SK-N-SH treated with all-trans-retinoic acid at 6 μM for 48 hours (cell line): Measurements from ENCODE around the gene BFSP2.

Source experiments
- ATAC-seq: fragments of 200-7000 bp; cut with Tn5 transposase; 3 replicates; pipeline ENCODE4 v1.9.1; 2020; ENCODE audit warnings: mild to moderate bottlenecking, moderate library complexity
- ARNTL ChIP-seq: fragments of 450-650 bp; formaldehyde crosslinking; IDR thresholded peaks from 2 replicates; pipeline ENCODE4 v1.5.0; 2020; ENCODE audit warnings: low read depth, mild to moderate bottlenecking, moderate library complexity, borderline replicate concordance
- ESRRG ChIP-seq: fragments of 250-450 bp; sonication (Bioruptor Pico); IDR thresholded peaks from 2 replicates; pipeline ENCODE4 v1.6.1; 2021; ENCODE audit warnings: mild to moderate bottlenecking
- GLIS3 ChIP-seq: fragments of 250-450 bp; sonication (Bioruptor Pico); IDR thresholded peaks from 2 replicates; pipeline ENCODE4 v1.5.0; 2020; ENCODE audit warnings: mild to moderate bottlenecking, moderate library complexity
- ISL1 ChIP-seq: fragments of 250-450 bp; sonication (Bioruptor Pico); IDR thresholded peaks from 2 replicates; pipeline ENCODE4 v2.1.2; 2022; ENCODE audit warnings: mild to moderate bottlenecking, moderate library complexity
- PPARA ChIP-seq: fragments of 250-450 bp; sonication (Bioruptor Pico); IDR thresholded peaks from 2 replicates; pipeline ENCODE4 v1.5.0; 2020; ENCODE audit warnings: mild to moderate bottlenecking, borderline replicate concordance
- SNAI2 ChIP-seq: fragments of 250-450 bp; sonication (Bioruptor Pico); IDR thresholded peaks from 2 replicates; pipeline ENCODE4 v1.5.0; 2020; ENCODE audit warnings: mild to moderate bottlenecking, moderate library complexity
- TCF4 ChIP-seq: fragments of 250-450 bp; sonication (Bioruptor Pico); IDR thresholded peaks from 2 replicates; pipeline ENCODE4 v1.8.0; 2021; ENCODE audit warnings: mild to moderate bottlenecking, moderate library complexity, borderline replicate concordance
- TOX ChIP-seq: fragments of 250-450 bp; sonication (Bioruptor Pico); IDR thresholded peaks from 2 replicates; pipeline ENCODE4 v1.8.0; 2021; ENCODE audit warnings: mild to moderate bottlenecking, moderate library complexity, borderline replicate concordance
- ZC3H10 ChIP-seq: fragments of 250-450 bp; sonication (Bioruptor Pico); IDR thresholded peaks from 2 replicates; pipeline ENCODE4 v1.5.1; 2021; ENCODE audit warnings: mild to moderate bottlenecking, moderate library complexity
- ZFP3 ChIP-seq: fragments of 250-450 bp; sonication (Bioruptor Pico); IDR thresholded peaks from 2 replicates; pipeline ENCODE4 v1.5.0; 2020; ENCODE audit warnings: mild to moderate bottlenecking, moderate library complexity
- ZFP30 ChIP-seq: fragments of 450-650 bp; formaldehyde crosslinking; IDR thresholded peaks from 2 replicates; pipeline ENCODE4 v1.5.0; 2022; ENCODE audit warnings: mild to moderate bottlenecking, moderate library complexity
- ZNF565 ChIP-seq: fragments of 450-650 bp; formaldehyde crosslinking; conservative IDR thresholded peaks from 2 replicates; pipeline ENCODE4 v1.5.0; 2020; ENCODE audit warnings: low read depth, mild to moderate bottlenecking, moderate library complexity
- ZNF70 ChIP-seq: fragments of 450-650 bp; formaldehyde crosslinking; IDR thresholded peaks from 2 replicates; pipeline ENCODE4 v1.5.0; 2020; ENCODE audit warnings: mild to moderate bottlenecking, moderate library complexity
- ZNF8 ChIP-seq: fragments of 450-650 bp; formaldehyde crosslinking; IDR thresholded peaks from 2 replicates; pipeline ENCODE4 v1.5.0; 2020; ENCODE audit warnings: mild to moderate bottlenecking, moderate library complexity
- TF ChIP-seq, protein P1 (sequence below): fragments of 250-450 bp; sonication (Bioruptor Pico); IDR thresholded peaks from 2 replicates; pipeline ENCODE4 v1.5.1; 2020; ENCODE audit warnings: low read depth, mild to moderate bottlenecking, moderate library complexity
- TF ChIP-seq, protein P2 (sequence below): fragments of 250-450 bp; sonication (Bioruptor Pico); IDR thresholded peaks from 2 replicates; pipeline ENCODE4 v1.5.1; 2021; ENCODE audit warnings: mild to moderate bottlenecking, moderate library complexity
- TF ChIP-seq, protein P3 (sequence below): fragments of 250-450 bp; sonication (Bioruptor Pico); IDR thresholded peaks from 2 replicates; pipeline ENCODE4 v1.8.0; 2020; ENCODE audit warnings: mild to moderate bottlenecking, moderate library complexity, borderline replicate concordance
- TF ChIP-seq, protein P4 (sequence below): fragments of 250-450 bp; sonication (Bioruptor Pico); IDR thresholded peaks from 2 replicates; pipeline ENCODE4 v1.8.0; 2021; ENCODE audit warnings: low read depth, mild to moderate bottlenecking, moderate library complexity, borderline replicate concordance
- TF ChIP-seq, protein P5 (sequence below): fragments of 250-450 bp; sonication (Bioruptor Pico); IDR thresholded peaks from 2 replicates; pipeline ENCODE4 v1.5.0; 2020; ENCODE audit warnings: mild to moderate bottlenecking, moderate library complexity

Gene BFSP2

DNA sequence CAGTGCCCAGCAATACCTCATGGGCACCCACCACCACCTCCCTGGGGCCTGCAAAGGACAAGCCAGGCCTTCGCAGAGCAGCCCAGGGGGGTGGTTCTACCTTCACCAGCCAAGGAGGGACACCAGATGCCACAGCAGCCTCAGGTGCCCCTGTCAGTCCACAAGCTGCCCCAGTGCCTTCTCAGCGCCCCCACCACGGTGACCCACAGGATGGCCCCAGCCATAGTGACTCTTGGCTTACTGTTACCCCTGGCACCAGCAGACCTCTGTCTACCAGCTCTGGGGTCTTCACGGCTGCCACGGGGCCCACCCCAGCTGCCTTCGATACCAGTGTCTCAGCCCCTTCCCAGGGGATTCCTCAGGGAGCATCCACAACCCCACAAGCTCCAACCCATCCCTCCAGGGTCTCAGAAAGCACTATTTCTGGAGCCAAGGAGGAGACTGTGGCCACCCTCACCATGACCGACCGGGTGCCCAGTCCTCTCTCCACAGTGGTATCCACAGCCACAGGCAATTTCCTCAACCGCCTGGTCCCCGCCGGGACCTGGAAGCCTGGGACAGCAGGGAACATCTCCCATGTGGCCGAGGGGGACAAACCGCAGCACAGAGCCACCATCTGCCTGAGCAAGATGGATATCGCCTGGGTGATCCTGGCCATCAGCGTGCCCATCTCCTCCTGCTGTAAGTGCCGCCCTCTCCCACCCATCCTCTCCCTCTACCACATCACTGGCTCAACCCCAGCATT is 19.2 kb upstream of the BFSP2 start:
- no peak for ATAC-seq
- no peak for TF ChIP-seq ZFP30 (CRISPR knock-in tag)
- no peak for TF ChIP-seq ZNF70
- no peak for TF ChIP-seq PPARA
- TF ChIP-seq, protein P1, sequence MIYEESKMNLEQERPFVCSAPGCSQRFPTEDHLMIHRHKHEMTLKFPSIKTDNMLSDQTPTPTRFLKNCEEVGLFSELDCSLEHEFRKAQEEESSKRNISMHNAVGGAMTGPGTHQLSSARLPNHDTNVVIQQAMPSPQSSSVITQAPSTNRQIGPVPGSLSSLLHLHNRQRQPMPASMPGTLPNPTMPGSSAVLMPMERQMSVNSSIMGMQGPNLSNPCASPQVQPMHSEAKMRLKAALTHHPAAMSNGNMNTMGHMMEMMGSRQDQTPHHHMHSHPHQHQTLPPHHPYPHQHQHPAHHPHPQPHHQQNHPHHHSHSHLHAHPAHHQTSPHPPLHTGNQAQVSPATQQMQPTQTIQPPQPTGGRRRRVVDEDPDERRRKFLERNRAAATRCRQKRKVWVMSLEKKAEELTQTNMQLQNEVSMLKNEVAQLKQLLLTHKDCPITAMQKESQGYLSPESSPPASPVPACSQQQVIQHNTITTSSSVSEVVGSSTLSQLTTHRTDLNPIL (CRISPR knock-in tag) = no peak
- TF ChIP-seq TCF4 (CRISPR knock-in tag) = no peak
- TF ChIP-seq TOX (CRISPR knock-in tag) = no peak
- TF ChIP-seq ZNF8 (CRISPR knock-in tag) = no peak
- TF ChIP-seq, protein P2, sequence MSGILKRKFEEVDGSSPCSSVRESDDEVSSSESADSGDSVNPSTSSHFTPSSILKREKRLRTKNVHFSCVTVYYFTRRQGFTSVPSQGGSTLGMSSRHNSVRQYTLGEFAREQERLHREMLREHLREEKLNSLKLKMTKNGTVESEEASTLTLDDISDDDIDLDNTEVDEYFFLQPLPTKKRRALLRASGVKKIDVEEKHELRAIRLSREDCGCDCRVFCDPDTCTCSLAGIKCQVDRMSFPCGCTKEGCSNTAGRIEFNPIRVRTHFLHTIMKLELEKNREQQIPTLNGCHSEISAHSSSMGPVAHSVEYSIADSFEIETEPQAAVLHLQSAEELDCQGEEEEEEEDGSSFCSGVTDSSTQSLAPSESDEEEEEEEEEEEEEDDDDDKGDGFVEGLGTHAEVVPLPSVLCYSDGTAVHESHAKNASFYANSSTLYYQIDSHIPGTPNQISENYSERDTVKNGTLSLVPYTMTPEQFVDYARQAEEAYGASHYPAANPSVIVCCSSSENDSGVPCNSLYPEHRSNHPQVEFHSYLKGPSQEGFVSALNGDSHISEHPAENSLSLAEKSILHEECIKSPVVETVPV (CRISPR knock-in tag) = no peak
- no peak for TF ChIP-seq SNAI2 (CRISPR knock-in tag)
- no peak for TF ChIP-seq ARNTL (CRISPR knock-in tag)
- no peak for TF ChIP-seq ISL1 (CRISPR knock-in tag)
- no peak for TF ChIP-seq ZNF565 (CRISPR knock-in tag)
- TF ChIP-seq, protein P3, sequence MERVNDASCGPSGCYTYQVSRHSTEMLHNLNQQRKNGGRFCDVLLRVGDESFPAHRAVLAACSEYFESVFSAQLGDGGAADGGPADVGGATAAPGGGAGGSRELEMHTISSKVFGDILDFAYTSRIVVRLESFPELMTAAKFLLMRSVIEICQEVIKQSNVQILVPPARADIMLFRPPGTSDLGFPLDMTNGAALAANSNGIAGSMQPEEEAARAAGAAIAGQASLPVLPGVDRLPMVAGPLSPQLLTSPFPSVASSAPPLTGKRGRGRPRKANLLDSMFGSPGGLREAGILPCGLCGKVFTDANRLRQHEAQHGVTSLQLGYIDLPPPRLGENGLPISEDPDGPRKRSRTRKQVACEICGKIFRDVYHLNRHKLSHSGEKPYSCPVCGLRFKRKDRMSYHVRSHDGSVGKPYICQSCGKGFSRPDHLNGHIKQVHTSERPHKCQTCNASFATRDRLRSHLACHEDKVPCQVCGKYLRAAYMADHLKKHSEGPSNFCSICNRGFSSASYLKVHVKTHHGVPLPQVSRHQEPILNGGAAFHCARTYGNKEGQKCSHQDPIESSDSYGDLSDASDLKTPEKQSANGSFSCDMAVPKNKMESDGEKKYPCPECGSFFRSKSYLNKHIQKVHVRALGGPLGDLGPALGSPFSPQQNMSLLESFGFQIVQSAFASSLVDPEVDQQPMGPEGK (CRISPR knock-in tag) = no peak
- no peak for TF ChIP-seq ZFP3 (CRISPR knock-in tag)
- TF ChIP-seq, protein P4, sequence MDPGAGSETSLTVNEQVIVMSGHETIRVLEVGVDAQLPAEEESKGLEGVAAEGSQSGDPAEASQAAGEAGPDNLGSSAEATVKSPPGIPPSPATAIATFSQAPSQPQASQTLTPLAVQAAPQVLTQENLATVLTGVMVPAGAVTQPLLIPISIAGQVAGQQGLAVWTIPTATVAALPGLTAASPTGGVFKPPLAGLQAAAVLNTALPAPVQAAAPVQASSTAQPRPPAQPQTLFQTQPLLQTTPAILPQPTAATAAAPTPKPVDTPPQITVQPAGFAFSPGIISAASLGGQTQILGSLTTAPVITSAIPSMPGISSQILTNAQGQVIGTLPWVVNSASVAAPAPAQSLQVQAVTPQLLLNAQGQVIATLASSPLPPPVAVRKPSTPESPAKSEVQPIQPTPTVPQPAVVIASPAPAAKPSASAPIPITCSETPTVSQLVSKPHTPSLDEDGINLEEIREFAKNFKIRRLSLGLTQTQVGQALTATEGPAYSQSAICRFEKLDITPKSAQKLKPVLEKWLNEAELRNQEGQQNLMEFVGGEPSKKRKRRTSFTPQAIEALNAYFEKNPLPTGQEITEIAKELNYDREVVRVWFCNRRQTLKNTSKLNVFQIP = no peak

DNA sequence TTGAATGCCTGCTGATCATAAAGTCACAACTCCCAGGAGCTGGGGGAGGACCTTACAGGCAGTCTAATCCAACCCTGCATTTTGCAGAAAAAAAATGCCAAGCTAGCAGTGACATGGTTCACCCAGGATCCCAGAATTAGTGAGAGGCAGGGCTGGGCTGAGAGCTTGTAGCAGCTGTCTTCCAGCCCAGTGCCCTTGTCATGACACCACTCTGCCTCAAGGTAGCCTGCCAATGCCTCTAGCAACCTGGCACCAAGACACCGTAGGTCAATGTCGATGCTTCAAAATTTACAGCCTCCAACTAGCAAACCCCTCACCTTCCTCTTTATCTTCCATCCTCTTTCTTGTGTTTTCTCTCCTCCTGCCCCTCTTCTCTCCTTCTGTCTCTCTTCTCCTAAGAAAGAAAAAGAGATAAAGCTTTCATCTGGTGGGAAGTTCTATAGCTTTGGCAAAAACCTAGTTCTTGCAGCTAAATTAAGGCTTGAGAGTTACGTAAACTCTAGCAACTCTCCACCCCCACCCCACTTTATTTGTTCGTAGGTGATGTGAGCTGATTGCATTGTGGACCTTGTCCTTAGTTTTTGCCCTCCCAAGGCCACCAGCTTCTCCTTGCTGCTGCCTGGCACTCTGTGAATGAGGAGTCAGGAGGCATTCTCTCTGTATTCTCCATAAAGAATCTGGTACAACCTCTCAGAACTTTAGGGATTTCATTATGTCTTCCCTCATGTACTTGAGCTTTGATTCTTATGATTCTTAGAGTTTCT is 18.3 kb upstream of the BFSP2 start:
- TF ChIP-seq ZNF565 (CRISPR knock-in tag) = no peak
- no peak for TF ChIP-seq ESRRG (CRISPR knock-in tag)
- no peak for TF ChIP-seq ZNF70
- TF ChIP-seq, protein P1 (CRISPR knock-in tag) = no peak
- TF ChIP-seq GLIS3 (CRISPR knock-in tag) = no peak
- TF ChIP-seq ZFP3 (CRISPR knock-in tag) = no peak
- TF ChIP-seq ZC3H10 = no peak
- TF ChIP-seq ZFP30 (CRISPR knock-in tag) = no peak
- TF ChIP-seq TCF4 (CRISPR knock-in tag) = no peak
- TF ChIP-seq, protein P3 (CRISPR knock-in tag) = no peak
- TF ChIP-seq, protein P5, sequence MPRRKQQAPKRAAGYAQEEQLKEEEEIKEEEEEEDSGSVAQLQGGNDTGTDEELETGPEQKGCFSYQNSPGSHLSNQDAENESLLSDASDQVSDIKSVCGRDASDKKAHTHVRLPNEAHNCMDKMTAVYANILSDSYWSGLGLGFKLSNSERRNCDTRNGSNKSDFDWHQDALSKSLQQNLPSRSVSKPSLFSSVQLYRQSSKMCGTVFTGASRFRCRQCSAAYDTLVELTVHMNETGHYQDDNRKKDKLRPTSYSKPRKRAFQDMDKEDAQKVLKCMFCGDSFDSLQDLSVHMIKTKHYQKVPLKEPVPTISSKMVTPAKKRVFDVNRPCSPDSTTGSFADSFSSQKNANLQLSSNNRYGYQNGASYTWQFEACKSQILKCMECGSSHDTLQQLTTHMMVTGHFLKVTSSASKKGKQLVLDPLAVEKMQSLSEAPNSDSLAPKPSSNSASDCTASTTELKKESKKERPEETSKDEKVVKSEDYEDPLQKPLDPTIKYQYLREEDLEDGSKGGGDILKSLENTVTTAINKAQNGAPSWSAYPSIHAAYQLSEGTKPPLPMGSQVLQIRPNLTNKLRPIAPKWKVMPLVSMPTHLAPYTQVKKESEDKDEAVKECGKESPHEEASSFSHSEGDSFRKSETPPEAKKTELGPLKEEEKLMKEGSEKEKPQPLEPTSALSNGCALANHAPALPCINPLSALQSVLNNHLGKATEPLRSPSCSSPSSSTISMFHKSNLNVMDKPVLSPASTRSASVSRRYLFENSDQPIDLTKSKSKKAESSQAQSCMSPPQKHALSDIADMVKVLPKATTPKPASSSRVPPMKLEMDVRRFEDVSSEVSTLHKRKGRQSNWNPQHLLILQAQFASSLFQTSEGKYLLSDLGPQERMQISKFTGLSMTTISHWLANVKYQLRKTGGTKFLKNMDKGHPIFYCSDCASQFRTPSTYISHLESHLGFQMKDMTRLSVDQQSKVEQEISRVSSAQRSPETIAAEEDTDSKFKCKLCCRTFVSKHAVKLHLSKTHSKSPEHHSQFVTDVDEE = no peak
- TF ChIP-seq, protein P4 = no peak
- TF ChIP-seq PPARA = no peak
- no peak for TF ChIP-seq SNAI2 (CRISPR knock-in tag)
- ATAC-seq = no peak
